T-cell (primary cell): ENCODE measurements around the gene MTFP1. TPM values are rescaled to one million over a fixed set of nuclear protein-coding genes. Genes with fewer than 3 reads are reported as not detected.
A peak's percentile ranks its signal among the peaks of the same experiment; 100 is the strongest.

Experiments used
- ATAC-seq, 4 experiments: fragments of 200-7000 bp in 3 of 4; fragments of 150-1000 bp in 1 of 4; cut with Tn5 transposase; replicated peaks in 1 of 4; 1 replicate in 3 of 4; 2 replicates in 1 of 4; pipeline ENCODE4 v1.10.0; 2021; ENCODE audit warnings: moderate library complexity in 3 of 4, mild to moderate bottlenecking in 2 of 4, moderate number of reproducible peaks in 1 of 4
- CTCF ChIA-PET, 2 donors: fragments of 300-600 bp; sonication (Branson Sonifier 250); formaldehyde crosslinking; loops; one replicate each; lab custom pipeline; 2022; ENCODE audit warnings: antibody characterized with exemption in 2 of 2; lab: Charles Lee
- POLR2A ChIA-PET, 2 donors: fragments of 300-600 bp; sonication (Branson Sonifier 250); formaldehyde crosslinking; loops; one replicate each; lab custom pipeline; 2022; ENCODE audit warnings: antibody characterized with exemption in 2 of 2; lab: Charles Lee
- DNase-seq, 35 experiments: peaks; one replicate each; pipeline versions ENCODE4 v3.0.0 to v3.0.0-alpha.2; 2013 to 2023
- H3K27ac ChIP-seq: one replicate; pipeline ENCODE4 v1.5.1; 2013; ENCODE audit warnings: low read length
- H3K27me3 ChIP-seq, 2 experiments: replicated peaks in 1 of 2; 1 replicate in 1 of 2; 2 replicates in 1 of 2; pipeline versions ENCODE4 v1.6.1 to v1.7.0; 2013; ENCODE audit warnings: low read length in 1 of 2, mixed read lengths in 1 of 2; ENCODE audit not compliant: control insufficient read depth in 2 of 2, insufficient read depth in 2 of 2; ENCODE audit errors: extremely low read depth in 1 of 2
- H3K36me3 ChIP-seq, 2 donors: 1 replicate in 1 of 2; 2 replicates in 1 of 2; pipeline versions ENCODE4 v1.6.1 to v1.7.0; 2013; ENCODE audit warnings: low read length in 1 of 2; ENCODE audit not compliant: control insufficient read depth in 2 of 2, insufficient read depth in 1 of 2; ENCODE audit errors: extremely low read depth in 1 of 2
- H3K4me1 ChIP-seq, 2 experiments: 1 replicate in 1 of 2; 2 replicates in 1 of 2; pipeline versions ENCODE4 v1.6.1 to v1.7.0; 2013; ENCODE audit warnings: low read length in 2 of 2, mixed read lengths in 1 of 2; ENCODE audit not compliant: insufficient read depth in 2 of 2, control insufficient read depth in 1 of 2; ENCODE audit errors: extremely low read depth in 1 of 2
- H3K4me3 ChIP-seq, 2 donors: 1 replicate in 1 of 2; 2 replicates in 1 of 2; pipeline versions ENCODE4 v1.5.1 to v1.7.0; 2013; ENCODE audit warnings: mild to moderate bottlenecking in 2 of 2, low read length in 1 of 2, moderate library complexity in 1 of 2; ENCODE audit not compliant: control insufficient read depth in 1 of 2; ENCODE audit errors: extremely low read depth in 1 of 2
- H3K9me3 ChIP-seq: 2 replicates; pipeline ENCODE4 v1.7.0; 2013
- H3K27ac Mint-ChIP-seq, 2 donors: one replicate each; pipeline ENCODE4 v1.8.0; 2020 to 2021; ENCODE audit warnings: mild to moderate bottlenecking in 2 of 2, mixed read lengths in 2 of 2
- H3K27me3 Mint-ChIP-seq, 2 donors: one replicate each; pipeline ENCODE4 v1.8.0; 2021 to 2022; ENCODE audit warnings: mixed read lengths in 2 of 2
- H3K36me3 Mint-ChIP-seq: one replicate; pipeline ENCODE4 v1.8.0; 2021; ENCODE audit warnings: mixed read lengths
- H3K4me1 Mint-ChIP-seq, 3 donors: one replicate each; pipeline ENCODE4 v1.8.0; 2020 to 2022; ENCODE audit warnings: mixed read lengths in 3 of 3, mild to moderate bottlenecking in 1 of 3
- H3K4me3 Mint-ChIP-seq, 3 donors: one replicate each; pipeline ENCODE4 v1.8.0; 2020 to 2022; ENCODE audit warnings: mild to moderate bottlenecking in 3 of 3, mixed read lengths in 3 of 3, moderate library complexity in 3 of 3
- H3K9me3 Mint-ChIP-seq, 3 donors: one replicate each; pipeline ENCODE4 v1.8.0; 2020 to 2022; ENCODE audit warnings: mixed read lengths in 3 of 3
- WGBS: methylation state at CpG from one replicate; pipeline ENCODE4 v1.1.5; 2013; ENCODE audit warnings: missing lambda C conversion rate; ENCODE audit not compliant: insufficient coverage; 5-methylcytosine and 5-hydroxymethylcytosine counted together
- total RNA-seq, 35 experiments: library from RNA in 6 of 35; stranded (reverse) in 6 of 35; fragments of 120-200 nt in 1 of 35; gene quantifications; one replicate each; pipeline versions ENCODE4 v1.2.1 to v1.2.4 and lab custom pipeline; 2013 to 2026

MTFP1 gene
- total RNA-seq, 5 donors from 2014 or later (not counting 1 experiment from before 2014, with no cell fraction given), result 22.7 to 59.2 (median 29.4) TPM

DNA sequence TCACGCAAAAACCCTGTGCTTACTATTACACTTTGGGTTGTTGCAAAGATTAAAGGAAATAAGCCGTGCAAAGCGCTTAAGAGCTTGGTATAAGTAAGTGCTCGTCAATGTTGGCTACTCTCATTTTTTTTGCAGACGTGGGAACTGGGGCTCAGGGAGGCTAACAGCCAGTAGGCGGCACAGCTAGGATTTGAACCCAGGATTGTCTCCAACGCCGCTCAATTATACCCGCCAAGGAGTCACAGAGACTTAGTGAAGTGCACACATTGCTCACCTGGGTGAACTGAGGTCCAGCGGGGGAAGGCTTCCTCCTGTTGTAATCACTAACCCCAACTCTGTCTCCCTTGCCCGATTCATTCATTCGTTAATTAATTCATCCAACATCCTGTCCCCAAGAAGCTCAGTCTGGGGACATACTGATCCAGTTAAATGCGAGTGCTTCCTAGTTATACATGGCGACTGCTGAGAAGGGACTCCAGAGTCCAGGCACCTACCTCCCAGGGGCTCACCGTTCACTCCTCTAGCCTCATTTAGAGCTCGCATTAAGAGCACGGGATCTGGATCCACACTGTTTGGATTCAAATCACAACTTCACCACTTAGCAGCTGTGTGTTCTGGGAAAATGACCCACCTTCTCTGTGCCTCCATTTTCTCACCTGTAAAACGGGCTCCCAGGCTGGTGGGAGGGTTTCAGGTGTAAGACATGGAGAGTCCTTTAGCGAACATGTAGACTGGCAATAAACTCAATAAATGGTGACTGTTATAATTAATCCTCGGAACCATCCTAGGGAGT lies 838 bp upstream of the MTFP1 start:
- Mint-ChIP-seq H3K9me3 (no peaks in the 10 kb centered on the region), H3K36me3 (peaks cover 18% of the 10 kb centered on the region), H3K27ac (peak overlapping the region; percentile 96 to 99), H3K4me3 (peak overlapping the region; percentile 92 to 97 (median 95)), H3K27me3 (no peaks in the 10 kb centered on the region), H3K4me1 (peaks cover 55 to 61% (median 56%) of the 10 kb centered on the region in 3 donors)
- H3K4me3 ChIP-seq, result peak overlapping the region; percentile 33 to 90
- H3K36me3 ChIP-seq, result peaks cover 7 to 15% of the 10 kb centered on the region in 2 donors
- H3K4me1 ChIP-seq, result peaks cover 16 to 52% of the 10 kb centered on the region in 2 experiments
- CTCF ChIA-PET, result interaction anchor here (0.6 to 2.7 kb wide), 19 partner anchors 9 to 318 kb away, joined by 3 to 12 read pairs (median 5); partner anchors contain the start of genes CASTOR1 (in 1 of the 2), CCDC157 (in 1 of the 2), RNF215 (in 1 of the 2) and SEC14L2 (in 1 of the 2)
- ATAC-seq (peak in 1 of 4 experiments; percentile 1), DNase-seq (peak in 8 of 35 experiments; percentile 11 to 58 (median 22))
- POLR2A ChIA-PET, result interaction anchor here (0.6 to 4.3 kb wide), 11 partner anchors 8 to 858 kb away, joined by 3 to 21 read pairs (median 5); partner anchors contain the start of gene SEC14L2 (in 2 of the 2)
- 52% methylated on average over 13 of the region's 20 CpGs for WGBS
- no peaks in the 10 kb centered on the region for H3K27me3 ChIP-seq
- no peaks in the 10 kb centered on the region for H3K9me3 ChIP-seq
- peak overlapping the region; percentile 86 for H3K27ac ChIP-seq

GRCh38 chr22:30425327-30425615 lies 297 bp upstream of the MTFP1 start:
- H3K9me3 Mint-ChIP-seq, result no peaks in the 10 kb centered on the region
- Histone ChIP-seq H3K4me1 (peaks cover 16 to 52% of the 10 kb centered on the region in 2 experiments), H3K27ac (peak overlapping the region; percentile 86), H3K4me3 (peak overlapping the region; percentile 82 to 90), H3K9me3 (no peaks in the 10 kb centered on the region), H3K27me3 (no peaks in the 10 kb centered on the region), H3K36me3 (peaks cover 7 to 15% of the 10 kb centered on the region in 2 donors)
- peaks cover 18% of the 10 kb centered on the region for H3K36me3 Mint-ChIP-seq
- H3K27ac Mint-ChIP-seq, result peak overlapping the region; percentile 82 to 84
- CTCF ChIA-PET, result interaction anchor here (0.6 to 2.7 kb wide), 8 partner anchors 9 to 318 kb away, joined by 3 to 12 read pairs (median 4); partner anchors contain the start of gene RNF215 (in 1 of the 2)
- peak overlapping the region; percentile 90 to 95 (median 92) for H3K4me3 Mint-ChIP-seq
- no peak for ATAC-seq
- WGBS, result 22% methylated on average over 7 of the region's 9 CpGs
- H3K4me1 Mint-ChIP-seq, result peaks cover 55 to 60% (median 56%) of the 10 kb centered on the region in 3 donors
- POLR2A ChIA-PET, result interaction anchor here in 1 of 2 donors (2.4 kb wide), 1 partner anchor 28 kb away, joined by 21 read pairs; the partner anchor contains the start of gene SEC14L2
- DNase-seq, result no peak
- H3K27me3 Mint-ChIP-seq, result no peaks in the 10 kb centered on the region

GRCh38 chr22:30426388-30427353 lies 1.1 kb downstream of the MTFP1 start:
- ChIA-PET CTCF (interaction anchor here (0.6 to 1.7 kb wide), 10 partner anchors 10 to 138 kb away, joined by 3 to 6 read pairs (median 4); partner anchors contain the start of genes CASTOR1 (in 1 of the 2) and SEC14L2 (in 1 of the 2)), POLR2A (interaction anchor here in 1 of 2 donors (0.6 to 1.0 kb wide), 2 partner anchors 11 to 857 kb away, joined by 3 read pairs; no protein-coding TSS in a partner anchor)
- Mint-ChIP-seq H3K27ac (peak overlapping the region; percentile 82 to 84), H3K9me3 (no peaks in the 10 kb centered on the region), H3K27me3 (no peaks in the 10 kb centered on the region), H3K36me3 (peaks cover 11% of the 10 kb centered on the region), H3K4me3 (peak overlapping the region; percentile 90 to 95 (median 92)), H3K4me1 (peaks cover 46 to 55% (median 51%) of the 10 kb centered on the region in 3 donors)
- H3K36me3 ChIP-seq, result peaks cover 4 to 10% of the 10 kb centered on the region in 2 donors
- peak; percentile 33 to 46 (median 40) for ATAC-seq
- H3K4me1 ChIP-seq, result peaks cover 16 to 52% of the 10 kb centered on the region in 2 experiments
- peak overlapping the region; percentile 86 for H3K27ac ChIP-seq
- peak overlapping the region; percentile 82 to 90 for H3K4me3 ChIP-seq
- H3K9me3 ChIP-seq, result no peaks in the 10 kb centered on the region
- H3K27me3 ChIP-seq, result no peaks in the 10 kb centered on the region
- WGBS, result 48% methylated on average over 19 of the region's 29 CpGs
- DNase-seq, result peak; percentile 74 to 94 (median 87)

DNA sequence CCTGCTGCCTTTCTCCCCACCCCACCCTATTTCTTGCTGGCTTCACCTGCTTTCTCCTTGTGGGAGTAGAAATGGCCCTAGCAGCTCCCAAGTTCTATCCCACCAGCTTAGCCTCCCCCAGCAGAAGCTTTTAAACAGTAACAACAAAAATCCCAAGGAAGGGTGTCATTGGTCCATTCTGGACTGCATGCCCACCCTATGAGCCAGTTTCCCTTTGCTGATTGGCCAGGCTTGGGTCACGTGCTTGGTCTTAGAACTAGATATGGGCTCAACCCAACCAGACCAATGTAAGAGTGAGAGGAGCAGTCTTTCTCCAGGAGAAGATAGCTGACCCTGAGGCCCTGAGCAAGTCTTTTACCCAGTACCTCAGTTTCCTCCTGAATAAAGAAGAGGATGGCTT lies 2.3 kb downstream of the MTFP1 start:
- ATAC-seq, result no peak
- Mint-ChIP-seq H3K27ac (no peak overlapping the region), H3K27me3 (no peaks in the 10 kb centered on the region), H3K4me1 (peaks cover 34 to 43% (median 39%) of the 10 kb centered on the region in 3 donors), H3K36me3 (peaks cover 5% of the 10 kb centered on the region), H3K9me3 (no peaks in the 10 kb centered on the region), H3K4me3 (no peak overlapping the region)
- ChIA-PET POLR2A (interaction anchor here in 1 of 2 donors (0.5 kb wide), 1 partner anchor 33 kb away, joined by 3 read pairs; no protein-coding TSS in a partner anchor), CTCF (interaction anchor here in 1 of 2 donors (0.6 kb wide), 1 partner anchor 18 kb away, joined by 3 read pairs; no protein-coding TSS in a partner anchor)
- H3K9me3 ChIP-seq, result no peaks in the 10 kb centered on the region
- WGBS, result no CpG with 5 or more reads among the region's 1 CpG
- H3K4me3 ChIP-seq, result no peak overlapping the region
- peaks cover 4 to 10% of the 10 kb centered on the region in 2 donors for H3K36me3 ChIP-seq
- H3K4me1 ChIP-seq, result peaks cover 14 to 43% of the 10 kb centered on the region in 2 experiments
- H3K27ac ChIP-seq, result no peak overlapping the region
- no peak for DNase-seq
- H3K27me3 ChIP-seq, result no peaks in the 10 kb centered on the region

DNA sequence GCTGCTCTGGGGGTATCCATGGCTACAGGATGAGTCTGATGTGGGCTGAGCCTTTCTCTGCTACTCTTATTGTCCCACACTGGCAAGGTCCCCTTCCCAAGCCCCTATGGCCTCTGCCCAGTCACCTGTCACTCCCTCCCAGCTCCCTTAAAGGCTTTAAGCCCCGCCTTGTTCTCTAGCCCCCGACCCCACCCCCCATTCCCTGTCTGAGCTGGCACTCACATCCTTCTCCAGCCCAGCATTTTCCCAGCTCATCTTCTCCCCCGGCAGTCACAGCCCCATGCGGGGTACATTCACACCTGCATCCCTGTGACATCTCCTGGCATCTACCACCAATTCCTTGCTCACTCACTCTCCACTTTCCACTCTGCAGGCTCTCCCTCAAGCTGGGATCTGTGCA lies 4.3 kb downstream of the MTFP1 start:
- H3K4me3 ChIP-seq, result no peak overlapping the region
- ATAC-seq, result no peak
- H3K27me3 ChIP-seq, result peaks cover 0 to 5% of the 10 kb centered on the region in 2 experiments
- Mint-ChIP-seq H3K4me1 (peaks cover 30 to 34% (median 33%) of the 10 kb centered on the region in 3 donors), H3K9me3 (peaks cover 0 to 3% (median 0%) of the 10 kb centered on the region in 3 donors), H3K27me3 (no peaks in the 10 kb centered on the region), H3K4me3 (no peak overlapping the region), H3K36me3 (peaks cover 8% of the 10 kb centered on the region), H3K27ac (no peak overlapping the region)
- CTCF ChIA-PET, result interaction anchor here in 1 of 2 donors (0.6 kb wide), 1 partner anchor 228 kb away, joined by 4 read pairs; no protein-coding TSS in a partner anchor
- H3K9me3 ChIP-seq, result no peaks in the 10 kb centered on the region
- 76% methylated on average over 4 of the region's 4 CpGs for WGBS
- no peak overlapping the region for H3K27ac ChIP-seq
- POLR2A ChIA-PET, result interaction anchor here (0.5 to 0.6 kb wide), 4 partner anchors 30 to 1943 kb away, joined by 4 to 9 read pairs (median 4); partner anchors contain the start of gene CASTOR1 (in 1 of the 2)
- no peak for DNase-seq
- H3K4me1 ChIP-seq, result peaks cover 6 to 27% of the 10 kb centered on the region in 2 experiments
- H3K36me3 ChIP-seq, result peaks cover 4 to 10% of the 10 kb centered on the region in 2 donors
